Activated T-helper 1 cell treated with anti-CD3 and anti-CD28 coated beads, Interleukin-12 subunit alpha, Interleukin-12 subunit beta, Interleukin-2, Interleukin-4 antibody, amounts not matched to agents 30 ng/mL and 10 ng/mL and 1 ng/mL, durations not matched to agents 14 hours and 24 hours and 36 hours (primary cell): ENCODE data around the gene CHST9. TPM values are rescaled to one million over a fixed set of nuclear protein-coding genes. Genes with fewer than 3 reads are reported as not detected.
"Not testable (repeated sequence)": the region's sequence is repeated elsewhere in the genome, so short reads cannot be mapped to it uniquely, and the experiment has no call there.

Experiments used
- DNase-seq: peaks from one replicate; pipeline ENCODE4 v3.0.0; 2021; ENCODE audit warnings: low spot score
- H3K27ac Mint-ChIP-seq: one replicate; pipeline ENCODE4 v1.8.0; 2021; ENCODE audit warnings: mild to moderate bottlenecking, mixed read lengths
- H3K27me3 Mint-ChIP-seq: one replicate; pipeline ENCODE4 v1.8.0; 2022; ENCODE audit warnings: mild to moderate bottlenecking, moderate library complexity, mixed read lengths; ENCODE audit not compliant: insufficient read depth
- H3K36me3 Mint-ChIP-seq: one replicate; pipeline ENCODE4 v1.8.0; 2021; ENCODE audit warnings: low read depth, mixed read lengths
- H3K4me1 Mint-ChIP-seq: one replicate; pipeline ENCODE4 v1.8.0; 2021; ENCODE audit warnings: low read depth, mixed read lengths
- H3K4me3 Mint-ChIP-seq: one replicate; pipeline ENCODE4 v1.8.0; 2021; ENCODE audit warnings: mild to moderate bottlenecking, moderate library complexity, mixed read lengths
- H3K9me3 Mint-ChIP-seq: one replicate; pipeline ENCODE4 v1.8.0; 2021; ENCODE audit warnings: mixed read lengths
- intact Hi-C: fragments of 100-400 bp; cut with micrococcal nuclease; formaldehyde crosslinking; loops from one replicate; pipeline ENCODE4 v1.15.1; 2024
- total RNA-seq: library from RNA; stranded (reverse); gene quantifications from 2 replicates; pipeline ENCODE4 v1.2.3, GENCODE V29; 2022

The CHST9 gene
- total RNA-seq, 1 donor from 2014 or later = not detected

- Mint-ChIP-seq H3K9me3 (no peaks in the 10 kb centered on the region), H3K4me3 (no peak overlapping the region), H3K27ac (no peak overlapping the region)
Observed at GRCh38 chr18:27202741-27203140, 17.6 kb upstream of the CHST9 start.

GRCh38 chr18:27198036-27198435, 12.9 kb upstream of the CHST9 start:
- H3K4me3 Mint-ChIP-seq = no peak overlapping the region
- intact Hi-C loops = no loop called here
- no peak for DNase-seq
- no peaks in the 10 kb centered on the region for H3K27me3 Mint-ChIP-seq
- no peak overlapping the region for H3K27ac Mint-ChIP-seq
- no peaks in the 10 kb centered on the region for H3K36me3 Mint-ChIP-seq
- H3K4me1 Mint-ChIP-seq = no peaks in the 10 kb centered on the region
- peaks cover 1% of the 10 kb centered on the region for H3K9me3 Mint-ChIP-seq

More at GRCh38 chr18:27202741-27203140, 17.6 kb upstream of the CHST9 start:
- H3K4me1 Mint-ChIP-seq = no peaks in the 10 kb centered on the region
- no peak for DNase-seq
- H3K27me3 Mint-ChIP-seq = no peaks in the 10 kb centered on the region
- intact Hi-C loops = no loop called here
- no peaks in the 10 kb centered on the region for H3K36me3 Mint-ChIP-seq

- Mint-ChIP-seq H3K4me1 (no peaks in the 10 kb centered on the region), H3K9me3 (peaks cover 6% of the 10 kb centered on the region), H3K4me3 (no peak overlapping the region), H3K27me3 (peaks cover 14% of the 10 kb centered on the region), H3K27ac (no peak overlapping the region), H3K36me3 (no peaks in the 10 kb centered on the region)
- intact Hi-C loops = no loop called here
- no peak for DNase-seq
Observed at GRCh38 chr18:27188309-27188708, 3.2 kb upstream of the CHST9 start.

- no peaks in the 10 kb centered on the region for H3K4me1 Mint-ChIP-seq
- intact Hi-C loops = no loop called here
- H3K9me3 Mint-ChIP-seq = no peaks in the 10 kb centered on the region
Observed at GRCh38 chr18:27185897-27186296, 789 bp upstream of the CHST9 start.

GRCh38 chr18:27184115-27185024, 738 bp downstream of the CHST9 start:
- no peak for DNase-seq
- Mint-ChIP-seq H3K4me3 (no peak overlapping the region), H3K4me1 (no peaks in the 10 kb centered on the region), H3K27ac (no peak overlapping the region), H3K27me3 (peaks cover 14% of the 10 kb centered on the region), H3K36me3 (no peaks in the 10 kb centered on the region), H3K9me3 (no peaks in the 10 kb centered on the region)
- intact Hi-C loops = no loop called here

More at GRCh38 chr18:27185897-27186296, 789 bp upstream of the CHST9 start:
- no peak for DNase-seq
- no peak overlapping the region for H3K4me3 Mint-ChIP-seq
- H3K27ac Mint-ChIP-seq = no peak overlapping the region
- no peaks in the 10 kb centered on the region for H3K36me3 Mint-ChIP-seq
- peaks cover 14% of the 10 kb centered on the region for H3K27me3 Mint-ChIP-seq

- Mint-ChIP-seq H3K9me3 (no peaks in the 10 kb centered on the region), H3K27ac (no peak overlapping the region), H3K27me3 (peaks cover 14% of the 10 kb centered on the region), H3K4me3 (no peak overlapping the region), H3K36me3 (no peaks in the 10 kb centered on the region), H3K4me1 (no peaks in the 10 kb centered on the region)
- no peak for DNase-seq
- intact Hi-C loops = no loop called here
Observed at GRCh38 chr18:27181726-27182125, 3.4 kb downstream of the CHST9 start.

GRCh38 chr18:27178424-27178823, 6.7 kb downstream of the CHST9 start:
- Mint-ChIP-seq H3K27ac (no peak overlapping the region), H3K4me1 (no peaks in the 10 kb centered on the region), H3K27me3 (no peaks in the 10 kb centered on the region), H3K36me3 (no peaks in the 10 kb centered on the region), H3K9me3 (no peaks in the 10 kb centered on the region), H3K4me3 (no peak overlapping the region)
- intact Hi-C loops = no loop called here
- no peak for DNase-seq

- DNase-seq = no peak
- no peaks in the 10 kb centered on the region for H3K27me3 Mint-ChIP-seq
Observed at GRCh38 chr18:27175914-27176313, 9.2 kb downstream of the CHST9 start.

GRCh38 chr18:27175245-27175644, 9.9 kb downstream of the CHST9 start:
- intact Hi-C loops = no loop called here
- Mint-ChIP-seq H3K36me3 (no peaks in the 10 kb centered on the region), H3K27ac (no peak overlapping the region), H3K4me1 (no peaks in the 10 kb centered on the region), H3K27me3 (no peaks in the 10 kb centered on the region), H3K9me3 (no peaks in the 10 kb centered on the region), H3K4me3 (no peak overlapping the region)
- no peak for DNase-seq

More at GRCh38 chr18:27175914-27176313, 9.2 kb downstream of the CHST9 start:
- Mint-ChIP-seq H3K4me3 (no peak overlapping the region), H3K27ac (no peak overlapping the region), H3K9me3 (no peaks in the 10 kb centered on the region), H3K36me3 (no peaks in the 10 kb centered on the region), H3K4me1 (no peaks in the 10 kb centered on the region)
- intact Hi-C loops = no loop called here

- intact Hi-C loops = no loop called here
- Mint-ChIP-seq H3K27me3 (no peaks in the 10 kb centered on the region), H3K4me1 (no peaks in the 10 kb centered on the region), H3K9me3 (no peaks in the 10 kb centered on the region), H3K27ac (no peak overlapping the region), H3K36me3 (no peaks in the 10 kb centered on the region), H3K4me3 (no peak overlapping the region)
- DNase-seq = no peak
Observed at GRCh38 chr18:27171993-27172392, 13.1 kb downstream of the CHST9 start.

- no peak overlapping the region for H3K4me3 Mint-ChIP-seq
- H3K27me3 Mint-ChIP-seq = no peaks in the 10 kb centered on the region
- intact Hi-C loops = no loop called here
- no peaks in the 10 kb centered on the region for H3K36me3 Mint-ChIP-seq
- H3K27ac Mint-ChIP-seq = no peak overlapping the region
- peaks cover 10% of the 10 kb centered on the region for H3K9me3 Mint-ChIP-seq
- H3K4me1 Mint-ChIP-seq = no peaks in the 10 kb centered on the region
- no peak for DNase-seq
Observed at GRCh38 chr18:27165412-27165811, 19.7 kb downstream of the CHST9 start.

GRCh38 chr18:27164905-27165304, 20.2 kb downstream of the CHST9 start:
- DNase-seq = no peak
- Mint-ChIP-seq H3K4me1 (no peaks in the 10 kb centered on the region), H3K4me3 (no peak overlapping the region), H3K27ac (no peak overlapping the region), H3K9me3 (peaks cover 10% of the 10 kb centered on the region), H3K36me3 (no peaks in the 10 kb centered on the region), H3K27me3 (no peaks in the 10 kb centered on the region)
- intact Hi-C loops = no loop called here

- H3K36me3 Mint-ChIP-seq, H3K9me3 Mint-ChIP-seq, H3K4me1 Mint-ChIP-seq, H3K27me3 Mint-ChIP-seq, H3K4me3 Mint-ChIP-seq, intact Hi-C loops, DNase-seq, H3K27ac Mint-ChIP-seq: not testable (repeated sequence)
Observed at GRCh38 chr18:27163197-27163716, 21.9 kb downstream of the CHST9 start.
